ENCODE data around the gene TUBB2B.
"Not testable (repeated sequence)": the region's sequence is repeated elsewhere in the genome, so short reads cannot be mapped to it uniquely, and the experiment has no call there.

TUBB2B gene

DNA sequence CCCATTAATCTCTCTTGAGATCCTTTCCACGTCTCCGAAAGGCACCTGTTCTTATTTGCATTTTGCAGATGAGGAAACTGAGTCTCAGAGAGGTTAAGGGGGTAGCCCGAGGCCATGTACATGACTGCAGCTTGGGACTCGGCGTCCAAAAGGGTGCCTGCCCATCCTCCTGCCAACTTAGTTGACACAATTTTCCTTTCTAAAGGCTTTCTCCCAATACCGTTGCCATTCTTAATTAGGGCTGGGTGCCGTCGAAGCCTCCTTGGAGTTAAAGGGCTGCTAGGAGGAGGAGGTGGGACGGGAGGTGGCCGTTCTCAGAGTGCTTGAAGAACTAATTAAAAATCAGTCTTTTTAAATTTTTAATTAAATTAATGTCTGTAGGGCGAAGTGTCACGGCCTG is 30.7 kb upstream of the TUBB2B start:
- DNase-seq: no peak

DNA sequence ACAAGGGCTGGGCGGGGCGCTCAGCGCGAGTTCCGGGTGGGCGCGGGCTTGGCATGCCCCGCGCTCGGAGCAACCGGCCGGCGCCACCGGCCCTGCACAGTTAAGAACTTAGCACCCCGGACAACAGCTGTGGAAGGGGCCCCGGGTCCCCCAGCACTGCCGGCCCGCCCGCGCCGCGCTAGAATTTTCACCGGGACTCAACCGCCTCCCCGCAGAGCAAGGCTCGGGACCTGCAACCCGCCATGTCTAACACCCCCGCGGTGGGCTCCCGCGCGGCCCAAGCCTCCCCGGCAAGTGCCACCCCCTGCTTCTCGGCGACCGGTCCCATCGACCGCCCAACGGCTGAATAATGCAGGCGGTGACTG is 26.1 kb upstream of the TUBB2B start:
- no peak for DNase-seq

DNA sequence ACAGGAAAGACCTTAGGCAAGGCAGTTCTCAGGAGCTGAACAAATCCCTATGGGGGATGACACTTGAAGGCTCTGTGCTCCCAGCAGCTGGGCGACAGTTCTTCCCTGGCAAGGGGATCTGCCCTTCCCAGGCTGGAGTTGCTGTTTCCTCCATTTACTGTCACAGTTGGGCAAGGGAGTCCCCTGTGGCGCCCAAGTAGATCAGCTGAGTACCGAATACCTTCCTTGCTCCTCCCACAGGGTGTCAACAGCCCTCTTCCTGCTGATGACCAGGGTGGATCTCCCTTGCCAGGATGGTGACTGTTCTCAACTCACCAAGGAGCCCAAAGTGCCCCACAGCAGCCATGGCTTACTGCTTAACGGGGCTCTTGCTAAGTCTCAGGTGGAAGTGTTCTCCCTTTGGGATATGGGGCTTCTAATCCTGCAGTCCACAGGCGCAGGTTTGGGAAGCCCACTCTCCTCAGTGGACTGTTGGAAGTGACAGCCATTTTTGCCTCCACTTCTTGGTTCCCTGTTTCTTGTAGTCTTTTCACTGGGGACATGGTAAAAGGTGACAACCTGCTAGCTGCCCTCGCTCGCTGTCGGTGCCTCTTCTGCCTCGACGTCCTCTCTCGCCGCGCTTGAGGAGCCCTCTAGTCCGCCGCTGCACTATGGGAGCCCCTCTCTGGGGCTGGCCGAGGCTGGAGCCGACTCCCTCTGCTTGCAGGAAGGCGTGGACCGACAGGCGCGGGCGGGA is 25.6 kb upstream of the TUBB2B start:
- no peak for DNase-seq

DNA sequence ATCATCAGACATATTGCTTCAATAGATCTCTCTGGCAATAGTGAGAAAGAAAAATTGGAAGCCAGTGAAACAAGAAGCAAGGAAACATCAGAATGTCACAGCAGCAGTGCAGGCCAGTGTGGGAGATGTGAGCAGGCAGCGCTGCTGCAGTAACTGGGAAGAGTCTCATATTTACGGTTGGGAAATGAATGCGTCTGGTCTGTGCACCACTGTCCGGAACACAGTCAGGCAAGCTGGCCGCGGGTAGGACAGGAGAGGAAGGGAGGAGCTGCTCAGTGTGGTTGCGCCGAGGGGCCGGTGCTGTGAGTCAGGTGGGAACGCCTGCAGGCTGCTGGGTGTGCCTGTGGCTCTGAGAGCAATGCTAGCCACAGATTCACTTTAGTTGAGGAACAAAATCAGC is 24.9 kb upstream of the TUBB2B start:
- DNase-seq: no peak

DNA sequence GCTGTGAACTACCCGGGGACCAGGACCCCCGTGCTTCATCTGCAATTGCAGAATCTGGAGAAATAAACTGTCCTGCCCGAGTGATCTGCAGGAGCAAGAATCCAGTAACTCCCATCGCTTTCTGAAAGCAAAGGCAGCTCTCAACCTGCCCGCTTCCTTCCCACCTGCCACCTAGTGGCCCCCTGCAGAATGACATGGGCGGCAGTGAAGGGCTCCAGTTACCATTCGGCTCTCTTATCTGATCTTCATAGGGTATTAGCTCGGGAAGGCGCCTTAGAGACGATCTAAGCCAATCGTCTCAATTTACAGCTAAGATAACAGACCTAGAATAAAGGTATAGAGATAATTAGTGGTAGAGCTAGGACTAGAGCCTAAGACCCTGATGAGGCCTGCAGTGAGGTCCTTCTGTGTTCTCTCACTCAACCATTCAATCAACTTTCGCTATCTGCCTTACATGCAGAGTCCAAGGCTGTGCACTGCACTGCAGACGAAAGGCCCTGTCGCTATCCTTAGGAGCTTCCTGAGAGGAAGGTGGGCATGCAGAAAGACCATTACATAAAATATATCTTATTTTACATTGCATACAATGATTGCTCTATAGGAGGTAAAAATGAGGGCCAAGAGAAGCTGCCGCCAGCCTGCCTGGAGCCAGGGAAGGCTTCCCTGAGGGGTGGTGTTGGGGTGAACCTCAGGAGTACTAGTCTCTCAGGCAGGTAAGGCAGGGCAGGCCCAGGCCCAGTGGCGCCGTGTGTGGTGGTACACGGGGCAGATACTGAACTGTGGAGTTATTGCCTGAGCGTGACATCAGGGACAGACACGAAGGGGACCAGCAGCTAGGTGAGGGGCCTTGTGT is 24.2 kb upstream of the TUBB2B start:
- peak; percentile 77 for DNase-seq

DNA sequence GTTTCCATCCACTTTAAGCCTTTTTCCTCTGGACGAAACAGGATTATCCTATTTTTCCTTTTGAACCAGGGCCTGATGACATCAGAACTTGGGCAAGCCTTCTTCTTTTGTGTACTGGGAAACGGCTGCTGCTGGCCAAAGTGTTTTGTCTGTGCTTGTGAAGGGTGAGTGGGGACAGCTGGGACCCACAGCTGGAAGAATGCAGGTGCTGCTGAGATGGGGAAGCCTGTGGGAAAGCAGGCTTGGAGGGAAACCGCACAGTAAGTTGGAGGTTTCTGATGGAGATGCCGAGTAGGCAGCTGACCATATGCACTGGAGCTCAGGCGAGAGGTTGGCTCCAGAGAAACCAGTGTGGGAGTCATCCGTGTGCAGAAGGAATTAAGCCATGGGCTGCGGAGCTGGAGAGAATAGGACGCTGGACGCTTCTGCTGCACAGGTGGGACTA is 22.8 kb upstream of the TUBB2B start:
- no peak for DNase-seq

DNA sequence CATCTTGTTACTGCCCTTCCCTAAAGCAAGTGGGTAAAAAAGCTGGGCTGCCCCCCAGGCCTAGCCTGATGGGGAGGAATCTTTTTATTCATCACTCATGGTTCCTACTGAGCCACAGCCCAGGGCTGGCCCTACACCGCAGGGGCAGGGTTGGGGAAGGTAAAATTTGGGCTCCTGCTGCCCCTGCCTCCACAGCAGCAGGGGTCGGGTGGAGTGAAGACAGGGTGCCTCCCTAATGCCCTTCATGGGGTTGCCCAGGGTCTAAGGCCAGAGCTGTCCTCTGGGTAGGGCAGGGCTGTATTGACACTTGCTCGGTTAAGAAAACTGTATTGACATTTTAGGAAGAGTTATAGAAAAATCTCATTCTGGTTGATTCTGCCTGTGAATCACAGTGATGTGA is 22.4 kb upstream of the TUBB2B start:
- DNase-seq: no peak

DNA sequence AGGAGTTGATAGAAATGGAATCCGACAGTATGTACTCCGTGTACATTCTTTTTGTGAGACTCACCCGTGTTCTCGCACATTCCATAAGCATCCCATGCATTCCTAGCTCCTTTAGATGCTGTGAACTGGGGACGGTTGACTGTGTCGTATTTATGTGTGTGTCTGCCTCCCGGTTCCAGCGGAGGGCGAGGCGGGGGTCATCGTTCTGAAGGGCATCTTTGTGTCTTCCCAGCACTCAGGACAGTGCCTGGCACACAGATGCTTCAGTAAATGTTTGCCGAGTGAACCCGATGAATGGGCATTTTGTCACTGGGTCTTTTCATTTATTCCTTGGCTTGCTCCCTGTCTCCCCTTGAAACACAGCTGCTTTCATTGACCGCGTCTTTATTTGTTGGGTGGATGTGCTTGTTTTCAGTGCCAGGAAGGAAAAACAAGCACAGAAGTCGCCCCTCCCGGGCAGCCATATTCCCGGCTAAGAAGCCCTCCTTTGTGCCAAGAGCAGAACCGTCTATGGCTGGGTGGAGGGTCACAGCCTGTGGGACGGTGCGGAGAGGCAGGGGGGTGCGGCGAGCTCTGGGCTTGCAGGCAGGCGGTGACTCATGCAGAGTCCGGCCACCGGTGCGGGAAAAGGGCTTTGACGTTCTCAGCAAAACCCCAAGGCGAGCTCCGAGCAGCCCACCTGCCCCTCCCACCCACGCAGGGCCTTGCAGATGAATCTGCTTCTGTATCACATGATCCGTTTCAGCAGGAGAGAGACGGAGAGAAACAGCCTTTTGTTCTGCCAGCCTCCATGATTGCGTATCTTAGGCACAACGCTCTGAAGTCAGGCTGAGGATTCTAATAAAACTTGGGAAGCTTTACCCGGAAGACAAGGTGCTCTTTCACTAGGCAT is 20.0 kb upstream of the TUBB2B start:
- no peak for DNase-seq

DNA sequence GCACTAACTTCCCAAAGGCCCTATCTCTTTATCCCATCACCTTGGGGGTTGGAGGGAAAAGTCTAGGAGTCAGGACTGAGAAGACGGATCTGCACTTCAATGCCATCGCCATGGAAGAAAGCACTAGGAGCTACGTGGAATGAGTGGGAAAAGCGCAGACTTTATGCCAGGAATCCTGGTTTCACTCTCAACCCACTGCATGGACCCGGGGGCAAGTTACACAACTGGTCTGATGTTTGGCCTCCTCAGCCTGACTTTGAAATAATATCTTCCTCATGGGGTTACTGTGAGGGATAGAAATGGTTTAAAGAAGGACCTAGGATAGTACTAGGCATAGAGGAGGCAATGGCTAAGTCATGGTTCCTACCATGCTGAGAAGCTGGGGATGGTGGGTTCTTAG is 17.8 kb upstream of the TUBB2B start:
- DNase-seq: no peak

DNA sequence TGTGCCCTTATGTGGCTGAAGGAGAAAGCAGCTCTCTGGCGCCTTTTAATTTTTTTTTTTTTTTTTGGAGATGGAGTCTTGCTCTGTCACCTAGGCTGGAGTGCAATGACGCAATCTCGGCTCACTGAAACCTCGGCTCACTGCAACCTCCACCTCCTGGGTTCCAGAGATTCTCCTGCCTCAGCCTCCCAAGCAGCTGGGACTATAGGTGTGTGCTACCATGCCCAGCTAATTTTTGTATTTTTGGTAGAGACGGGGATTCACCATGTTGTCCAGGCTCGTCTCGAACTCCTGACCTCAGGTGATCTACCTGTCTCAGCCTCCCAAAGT is 17.3 kb upstream of the TUBB2B start:
- not testable (repeated sequence) for DNase-seq

DNA sequence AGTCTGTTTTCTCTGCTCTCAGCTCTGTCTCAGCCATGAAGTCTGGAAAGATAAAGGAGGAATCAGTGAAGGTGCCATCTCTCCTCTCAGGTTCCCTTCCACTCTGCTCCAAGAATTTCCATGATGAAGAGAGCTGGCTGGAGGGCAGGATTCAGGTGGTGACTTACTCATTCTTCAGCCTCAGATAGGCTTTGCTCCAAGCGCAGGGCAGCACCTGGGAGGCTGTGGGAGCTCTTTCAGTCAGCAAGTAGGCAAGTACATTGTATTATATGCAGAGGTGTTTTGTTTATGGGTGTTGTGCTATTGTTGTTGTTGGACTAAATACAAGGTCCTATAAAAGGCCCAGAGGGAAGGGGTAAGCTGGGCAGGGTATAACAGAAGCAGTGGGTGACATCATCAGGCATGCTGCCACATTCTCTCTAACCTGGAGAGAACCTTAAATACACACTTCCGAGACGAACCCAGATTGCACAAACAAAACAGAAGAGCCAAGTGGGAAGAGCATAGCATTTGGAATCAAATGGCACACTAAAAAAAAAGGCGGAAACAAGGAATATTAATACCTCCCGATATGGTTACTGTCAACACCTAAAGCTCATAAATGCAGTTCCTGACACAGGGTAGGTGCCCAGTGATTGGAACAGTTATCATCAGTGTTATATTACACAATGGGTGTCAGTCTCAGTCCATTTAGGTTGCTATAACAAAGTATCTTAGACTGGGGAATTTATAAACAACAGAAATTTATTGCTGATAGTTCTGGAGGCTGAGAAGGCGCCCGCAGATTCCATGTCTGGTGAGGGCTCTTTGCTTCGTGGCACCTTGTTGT is 16.8 kb upstream of the TUBB2B start:
- no peak for DNase-seq

DNA sequence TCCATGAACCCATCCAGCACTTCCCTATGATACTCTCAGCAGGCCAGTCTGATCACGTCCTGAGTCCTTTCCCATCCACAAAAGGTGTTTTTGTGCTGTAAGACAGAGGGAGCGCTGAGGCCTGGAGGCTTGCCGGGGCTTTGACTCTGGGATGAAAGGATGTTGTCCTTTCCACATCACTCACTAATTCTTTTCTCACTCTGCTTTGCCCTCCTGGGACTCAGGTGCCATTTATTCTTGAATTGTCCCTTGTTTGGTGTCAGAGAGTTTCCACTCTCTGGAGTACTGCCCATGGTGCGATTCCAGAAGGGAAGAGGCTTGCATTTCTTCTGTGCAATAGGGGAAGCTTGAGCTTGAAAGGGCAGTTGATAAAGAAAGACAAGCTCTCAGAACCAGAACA is 15.3 kb upstream of the TUBB2B start:
- no peak for DNase-seq

DNA sequence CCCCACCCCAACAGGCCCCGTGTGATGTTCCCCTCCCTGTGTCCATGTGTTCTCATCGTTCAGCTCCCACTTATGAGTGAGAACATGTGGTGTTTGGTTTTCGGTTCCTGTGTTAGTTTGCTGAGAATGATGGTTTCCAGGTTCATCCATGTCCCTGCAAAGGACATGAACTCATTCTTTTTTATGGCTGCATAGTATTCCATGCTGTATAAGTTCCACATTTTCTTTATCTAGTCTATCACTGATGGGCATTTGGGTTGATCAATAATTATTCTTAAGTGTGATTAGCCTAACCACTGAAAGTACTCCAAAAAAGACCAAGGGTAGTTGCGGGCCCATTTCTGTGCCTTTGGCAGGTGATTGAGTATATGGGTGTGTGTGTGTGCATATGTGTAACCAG is 14.3 kb upstream of the TUBB2B start:
- not testable (repeated sequence) for DNase-seq

DNA sequence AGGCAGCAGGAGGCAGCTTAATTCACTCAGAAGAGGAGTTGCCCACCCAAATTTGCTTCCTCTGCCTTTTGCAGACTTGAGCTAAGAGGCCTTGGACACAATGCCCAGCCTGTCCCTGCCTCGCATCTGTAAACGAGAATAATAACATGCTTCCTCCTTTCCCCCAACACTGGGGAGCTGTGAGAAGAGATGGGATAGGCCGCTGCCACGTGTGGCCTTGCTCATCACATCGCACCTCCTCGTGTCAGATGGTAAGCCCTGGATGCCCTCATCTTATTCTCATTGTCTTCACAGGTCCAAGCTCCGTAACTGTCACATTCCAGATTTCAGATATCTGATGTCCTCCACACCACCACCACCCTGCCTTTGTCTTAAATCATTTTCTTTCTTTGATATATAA is 13.1 kb upstream of the TUBB2B start:
- no peak for DNase-seq

DNA sequence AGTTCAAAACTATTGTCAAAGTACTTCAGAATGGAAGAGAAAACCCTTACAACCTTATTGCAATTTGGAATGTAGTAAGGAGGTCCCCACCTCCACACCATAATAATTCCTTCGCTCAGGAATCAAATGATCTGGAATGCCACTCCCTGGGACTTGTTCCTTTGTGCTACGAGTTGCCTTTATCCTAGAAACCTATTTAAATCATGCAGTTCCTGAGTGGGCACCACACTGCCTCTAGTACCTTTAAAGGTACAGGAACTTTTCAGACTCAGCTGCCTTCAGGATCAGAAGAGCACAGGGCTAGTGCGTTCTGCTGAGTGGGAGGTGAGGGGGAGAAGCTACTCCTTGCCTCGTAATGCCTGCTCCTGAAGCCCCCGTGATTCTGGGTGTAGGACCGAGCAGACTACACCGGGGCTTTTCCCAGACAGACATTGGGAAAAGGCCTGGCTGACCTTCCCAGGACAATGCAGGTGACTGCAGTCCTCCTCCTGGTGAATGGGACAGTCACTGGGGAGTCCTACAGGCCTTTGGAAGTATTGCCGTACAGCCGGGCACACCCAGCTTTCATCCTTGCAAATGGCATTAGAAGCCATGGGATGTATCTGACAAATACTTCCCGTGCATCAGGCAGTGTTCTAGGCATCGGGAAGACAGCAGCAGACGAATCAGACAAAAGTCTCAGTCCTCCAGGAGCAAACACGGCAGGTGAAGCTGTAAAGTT is 11.8 kb upstream of the TUBB2B start:
- DNase-seq: no peak

DNA sequence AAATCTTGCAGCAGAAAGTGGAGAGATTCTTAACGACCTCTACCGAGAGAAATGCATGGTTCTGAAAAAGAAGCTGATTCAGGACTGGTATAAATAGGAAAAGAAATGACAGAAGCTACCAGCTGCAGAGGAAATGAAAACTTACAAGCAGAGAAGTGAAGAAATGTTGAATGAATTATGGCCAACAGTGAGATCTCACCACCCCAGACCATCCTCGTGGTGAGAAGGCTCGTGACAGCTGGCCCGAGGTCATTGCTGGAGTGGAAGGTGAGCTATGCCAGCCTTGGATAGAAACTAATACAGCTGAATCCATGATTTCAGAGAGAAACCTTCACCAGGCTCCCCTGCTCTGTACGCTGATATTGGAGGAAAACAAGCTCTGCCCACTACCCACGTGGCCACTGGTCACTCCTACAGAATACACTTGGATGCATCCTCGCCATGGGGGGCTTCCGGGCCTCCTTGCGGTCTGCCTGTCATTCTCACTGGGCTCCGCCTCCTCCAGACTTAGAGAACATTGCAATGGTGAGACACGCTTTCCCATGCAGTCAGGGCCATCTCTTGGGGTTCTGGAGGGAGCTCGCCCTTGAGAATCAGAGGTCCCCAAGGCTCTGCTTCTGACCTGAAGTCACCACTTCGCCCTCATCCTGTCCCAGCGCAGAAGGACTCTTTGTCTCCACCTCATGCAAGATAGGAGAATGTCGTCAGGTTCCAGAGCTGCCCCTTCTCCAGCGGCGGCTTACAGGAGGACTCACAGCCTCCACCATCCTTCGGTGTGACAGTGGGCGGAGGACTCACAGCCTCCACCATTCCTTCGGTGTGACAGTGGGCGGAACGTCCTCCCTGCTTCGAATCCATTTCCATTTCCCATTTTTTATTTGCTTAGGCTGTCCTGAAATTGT is 10.6 kb upstream of the TUBB2B start:
- no peak for DNase-seq

DNA sequence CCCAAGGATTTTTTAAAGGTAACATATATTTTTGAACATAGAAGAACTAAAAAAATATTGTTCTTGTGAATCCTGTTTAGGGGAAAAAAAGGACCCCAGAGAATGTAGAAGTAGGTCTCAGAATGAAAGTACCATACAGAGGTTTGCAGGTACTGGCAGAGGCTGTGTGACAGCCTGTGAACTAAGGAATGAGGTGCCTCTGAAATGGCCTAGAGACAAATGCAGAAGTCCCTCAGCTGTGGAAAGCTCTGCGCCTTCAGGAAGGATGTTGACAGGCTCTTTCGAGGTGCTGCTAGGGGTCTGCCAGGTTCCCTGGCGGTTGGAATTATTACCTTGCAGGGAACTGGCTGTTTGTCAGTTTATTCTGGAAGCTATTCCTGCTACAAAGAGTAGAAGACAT is 8.6 kb upstream of the TUBB2B start:
- no peak for DNase-seq

DNA sequence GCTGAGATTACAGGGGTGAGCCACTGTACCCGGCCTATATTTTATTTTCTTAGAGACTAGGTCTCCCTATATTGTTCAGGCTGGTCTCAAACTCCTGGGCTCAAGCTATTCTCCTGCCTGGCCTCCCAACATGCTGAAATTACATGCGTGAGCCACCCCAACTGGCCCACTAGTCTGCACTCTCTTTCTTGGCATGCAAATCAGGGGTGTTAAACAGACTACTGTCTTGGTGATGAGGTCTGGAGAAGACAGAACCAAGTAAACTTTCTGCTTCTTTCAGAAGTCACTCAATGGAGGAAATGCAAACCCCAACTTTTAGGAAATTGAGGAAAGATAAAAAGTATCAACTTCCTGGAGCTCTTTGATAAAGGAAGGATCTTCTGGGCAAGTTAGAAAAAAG is 8.0 kb upstream of the TUBB2B start:
- DNase-seq: no peak

DNA sequence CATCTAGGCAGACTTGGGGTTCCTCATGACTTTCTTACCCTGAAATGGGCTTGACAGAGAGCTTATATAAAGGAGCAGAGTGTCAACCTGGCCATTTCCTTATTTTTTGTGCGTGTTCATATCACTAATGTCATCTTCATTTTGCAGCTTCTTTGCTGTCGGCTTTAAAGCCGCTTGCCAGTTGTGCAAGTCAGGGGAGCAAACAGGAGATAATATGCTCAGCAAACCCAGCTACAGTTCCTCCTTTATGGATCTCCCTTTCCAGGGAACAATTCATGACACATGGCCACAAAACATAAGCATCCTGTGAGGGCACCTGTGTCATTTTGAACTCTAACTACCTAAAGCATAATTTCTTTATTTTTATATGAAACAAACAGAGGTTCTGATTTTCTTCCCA is 6.5 kb upstream of the TUBB2B start:
- no peak for DNase-seq

DNA sequence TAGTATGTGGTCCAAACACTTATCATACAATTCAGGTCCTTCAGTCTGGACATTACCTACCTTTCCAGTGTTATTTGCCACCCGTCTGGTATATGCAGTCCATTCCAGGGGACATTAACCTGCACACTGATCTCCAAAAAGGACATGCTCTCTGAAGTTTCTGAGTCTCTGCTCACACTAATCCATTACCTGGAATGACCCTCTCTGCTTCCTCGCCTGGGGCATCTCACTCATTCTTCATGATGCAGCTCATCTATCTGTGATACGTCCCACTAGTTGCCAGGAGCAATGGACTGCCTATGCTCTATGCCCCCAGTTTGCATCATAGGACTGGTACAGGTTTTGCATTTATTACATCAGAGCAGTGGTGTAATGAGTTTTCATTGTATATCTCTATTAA is 5.9 kb upstream of the TUBB2B start:
- DNase-seq: no peak

Data from stimulated activated CD4-positive, alpha-beta T cell treated with anti-CD3 and anti-CD28 coated beads, Interleukin-12 subunit alpha, Interleukin-12 subunit beta, amount 100 ng/mL, for 4 hours (primary cell).